Activated naive CD4-positive, alpha-beta T cell treated with Interleukin-2 at 50 U/mL for 16 hours (primary cell): ENCODE results near the gene HRG.

Experiments used
- DNase-seq: peaks from one replicate; pipeline ENCODE4 v3.0.0-alpha.2; 2020

HRG gene

DNA sequence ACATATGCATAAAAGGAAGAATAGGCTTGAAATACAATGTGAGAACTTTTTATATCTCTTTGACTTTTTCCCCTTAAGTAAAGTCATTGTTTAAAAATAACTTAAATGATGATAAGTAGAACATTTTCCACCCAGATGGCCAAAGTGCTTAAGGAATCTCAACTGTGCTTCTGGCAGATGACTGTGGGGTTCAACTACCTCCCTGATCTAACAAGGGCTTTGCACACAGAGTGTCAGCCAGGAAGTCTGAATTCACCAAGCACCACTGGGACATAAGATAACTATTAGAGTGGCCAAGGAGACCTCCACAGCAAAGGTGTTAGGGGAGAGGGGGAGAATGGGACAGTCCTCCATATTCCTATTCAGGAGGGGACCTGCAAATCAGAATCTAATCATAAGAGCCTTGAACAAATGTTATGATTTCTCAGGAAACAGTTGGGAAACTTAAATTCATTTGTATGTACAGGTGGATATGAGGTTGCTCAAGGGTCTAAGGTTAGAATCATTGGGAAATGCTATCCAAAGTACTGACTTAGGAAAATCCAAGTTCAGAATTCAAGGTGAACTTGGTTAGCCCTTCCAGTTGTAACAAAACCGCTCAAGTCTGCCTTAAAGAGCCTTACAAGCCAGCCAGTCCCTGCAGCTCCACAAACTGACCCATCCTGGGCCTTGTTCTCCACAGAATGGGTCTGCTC lies 25.9 kb upstream of the HRG start, which contains the start of gene FETUB:
Gene FETUB (plus strand): TSS at position 622 of the 695 bp plus-strand sequence. CDS start 62 bp downstream, at position 684.
- DNase-seq = no peak

DNA sequence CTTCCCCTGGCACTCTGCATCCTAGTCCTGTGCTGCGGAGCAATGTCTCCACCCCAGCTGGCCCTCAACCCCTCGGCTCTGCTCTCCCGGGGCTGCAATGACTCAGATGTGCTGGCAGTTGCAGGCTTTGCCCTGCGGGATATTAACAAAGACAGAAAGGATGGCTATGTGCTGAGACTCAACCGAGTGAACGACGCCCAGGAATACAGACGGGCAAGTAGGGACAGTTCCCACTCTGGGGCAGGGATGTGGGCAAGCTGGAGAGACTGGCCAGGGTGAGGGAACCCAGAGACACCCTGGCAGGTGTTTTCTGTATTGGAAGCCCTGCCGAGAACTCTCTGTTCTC lies 25.4 kb upstream of the HRG start:
- DNase-seq = no peak

DNA sequence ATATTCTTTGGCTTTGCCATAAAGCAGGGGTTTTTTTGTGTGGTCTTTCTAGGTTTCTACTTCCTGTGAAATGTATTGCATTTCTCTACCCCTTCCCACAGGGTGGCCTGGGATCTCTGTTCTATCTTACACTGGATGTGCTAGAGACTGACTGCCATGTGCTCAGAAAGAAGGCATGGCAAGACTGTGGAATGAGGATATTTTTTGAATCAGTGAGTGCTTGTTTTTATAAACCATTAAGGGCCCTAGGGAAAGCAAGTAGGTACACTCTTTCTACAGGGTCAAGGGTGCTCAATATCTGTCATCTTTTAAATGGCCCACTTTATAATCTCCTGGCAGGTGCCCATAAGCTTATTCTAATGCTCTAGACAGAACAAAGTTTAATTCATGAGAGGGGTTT lies 24.9 kb upstream of the HRG start:
- no peak for DNase-seq

DNA sequence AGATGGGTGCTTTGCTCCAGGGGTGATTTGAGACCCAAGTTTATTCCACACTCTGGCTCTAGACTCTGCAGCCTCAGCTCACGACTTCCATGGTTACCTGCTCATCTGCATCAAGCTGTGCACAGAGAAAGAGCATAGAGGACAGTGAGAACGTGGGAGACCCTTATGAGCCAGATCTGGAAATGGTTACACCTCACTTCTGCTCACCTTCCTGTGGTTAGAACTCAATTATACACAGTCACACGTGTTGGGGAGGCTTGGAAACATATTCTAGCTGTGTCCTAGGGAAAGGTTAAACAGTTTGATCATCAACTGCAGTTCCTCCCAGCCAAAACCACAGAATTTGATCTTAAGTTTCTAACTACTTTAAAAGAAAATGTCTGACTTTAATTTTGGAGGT lies 23.8 kb upstream of the HRG start:
- no peak for DNase-seq

DNA sequence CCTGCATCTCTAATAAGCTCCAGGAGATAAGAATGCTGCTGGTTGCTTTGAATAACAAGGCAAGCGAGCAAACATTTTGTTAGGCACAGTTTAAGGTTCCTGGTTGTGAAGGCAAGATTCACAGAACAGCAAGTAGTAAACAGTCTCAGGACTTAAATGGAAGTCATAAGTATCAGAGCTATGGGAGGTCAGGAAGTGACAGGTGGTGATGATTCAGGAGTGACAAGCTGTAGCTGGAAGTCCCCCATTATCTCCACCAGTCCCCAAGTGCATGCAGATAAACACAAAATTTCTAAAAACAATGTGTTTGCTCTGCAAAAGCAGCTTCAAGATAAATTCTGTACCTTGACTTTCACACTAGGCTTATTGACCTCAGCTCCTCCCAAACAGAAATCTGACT lies 22.3 kb upstream of the HRG start:
- DNase-seq = no peak

DNA sequence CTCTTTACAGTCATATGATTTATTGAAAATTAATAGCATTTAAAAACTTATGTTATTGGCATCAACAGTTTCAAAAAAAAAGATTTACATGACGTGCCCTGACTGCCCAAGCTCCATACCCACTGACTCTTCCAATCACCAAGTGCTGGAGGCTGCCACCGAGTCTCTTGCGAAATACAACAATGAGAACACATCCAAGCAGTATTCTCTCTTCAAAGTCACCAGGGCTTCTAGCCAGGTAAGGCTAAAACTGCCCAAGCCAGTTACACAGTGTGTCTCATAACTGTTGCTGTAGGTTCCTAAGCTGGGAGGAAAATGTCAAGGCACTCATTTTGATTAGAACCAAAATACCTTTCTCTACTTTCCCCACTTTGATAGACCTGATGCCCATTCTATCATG lies 21.1 kb upstream of the HRG start:
- DNase-seq = no peak

DNA sequence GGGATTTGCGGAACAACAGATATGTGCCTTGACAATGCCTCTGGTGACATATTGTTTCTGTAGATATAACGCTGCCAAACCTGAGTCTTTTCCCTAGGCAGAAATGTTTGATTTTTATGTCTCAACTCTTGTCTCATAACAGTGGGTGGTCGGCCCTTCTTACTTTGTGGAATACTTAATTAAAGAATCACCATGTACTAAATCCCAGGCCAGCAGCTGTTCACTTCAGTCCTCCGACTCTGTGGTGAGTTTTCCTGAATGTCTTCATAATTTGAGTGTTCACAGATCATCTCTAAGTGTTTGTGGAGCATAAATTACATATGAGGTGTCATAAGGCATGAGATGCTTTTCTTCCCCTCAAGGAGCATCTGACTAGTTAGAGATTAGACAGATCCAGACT lies 19.7 kb upstream of the HRG start:
- no peak for DNase-seq

DNA sequence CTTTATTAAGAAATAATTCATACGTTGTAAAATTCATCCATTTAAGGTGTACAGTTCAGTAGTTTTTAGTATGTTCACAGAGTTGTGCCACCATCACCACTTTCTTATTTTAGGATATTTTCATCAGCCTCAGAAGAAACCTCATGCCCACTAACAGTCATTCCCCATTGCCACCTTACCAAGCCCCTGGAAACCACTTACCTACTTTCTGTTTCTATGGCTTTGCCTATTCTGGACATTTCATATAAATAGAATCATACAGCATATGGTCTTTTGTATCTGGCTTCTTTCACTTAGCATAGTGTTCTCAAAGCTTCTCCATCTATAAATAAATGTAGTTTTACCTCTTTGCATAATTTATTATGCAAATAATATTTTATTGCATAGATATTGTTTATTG lies 19.0 kb upstream of the HRG start:
- no peak for DNase-seq

DNA sequence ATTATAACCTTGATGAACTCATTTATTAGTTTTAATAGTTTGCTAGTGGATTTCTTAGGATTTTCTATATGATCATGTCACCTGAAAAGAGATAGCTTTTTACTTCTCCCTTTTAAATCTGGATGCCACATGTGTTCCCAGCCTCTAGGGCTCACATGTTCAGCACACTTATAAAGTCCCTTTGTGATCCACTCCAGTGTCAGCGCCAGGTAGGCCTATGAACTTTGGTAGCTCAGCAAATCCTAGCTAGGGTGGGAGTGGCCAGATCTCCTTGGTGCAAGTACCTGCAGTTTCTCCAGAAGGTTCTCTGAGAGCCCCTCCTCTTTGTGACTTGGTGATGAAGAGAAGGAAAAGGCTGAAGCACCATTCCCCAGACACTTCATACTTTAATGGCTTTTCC lies 17.0 kb upstream of the HRG start:
- DNase-seq = no peak

DNA sequence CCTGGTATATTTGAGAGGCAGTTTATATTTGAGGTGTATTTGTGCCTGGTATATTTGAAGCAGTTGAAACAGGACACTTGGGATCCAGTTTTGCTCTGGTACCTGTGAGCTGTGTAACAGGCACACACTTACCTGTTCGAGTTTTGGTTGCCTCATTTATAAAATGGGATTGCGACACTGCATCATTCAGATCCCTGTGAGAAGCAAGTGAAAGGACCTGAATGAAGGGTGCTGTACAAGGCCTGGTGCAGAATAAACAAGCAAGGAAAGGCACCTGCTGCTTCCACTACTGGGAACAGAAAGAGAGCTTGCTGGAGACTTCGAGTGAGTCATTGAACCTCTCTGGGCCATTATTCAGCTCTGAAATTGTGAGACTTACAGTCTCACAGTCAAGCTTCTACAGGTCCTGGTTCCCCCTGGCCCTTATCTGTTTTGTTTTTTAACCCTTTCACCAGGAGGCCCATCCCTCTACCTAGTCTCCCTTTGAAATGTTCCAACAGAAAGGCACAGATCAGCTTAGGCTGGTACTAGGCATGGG lies 14.1 kb upstream of the HRG start:
- no peak for DNase-seq

DNA sequence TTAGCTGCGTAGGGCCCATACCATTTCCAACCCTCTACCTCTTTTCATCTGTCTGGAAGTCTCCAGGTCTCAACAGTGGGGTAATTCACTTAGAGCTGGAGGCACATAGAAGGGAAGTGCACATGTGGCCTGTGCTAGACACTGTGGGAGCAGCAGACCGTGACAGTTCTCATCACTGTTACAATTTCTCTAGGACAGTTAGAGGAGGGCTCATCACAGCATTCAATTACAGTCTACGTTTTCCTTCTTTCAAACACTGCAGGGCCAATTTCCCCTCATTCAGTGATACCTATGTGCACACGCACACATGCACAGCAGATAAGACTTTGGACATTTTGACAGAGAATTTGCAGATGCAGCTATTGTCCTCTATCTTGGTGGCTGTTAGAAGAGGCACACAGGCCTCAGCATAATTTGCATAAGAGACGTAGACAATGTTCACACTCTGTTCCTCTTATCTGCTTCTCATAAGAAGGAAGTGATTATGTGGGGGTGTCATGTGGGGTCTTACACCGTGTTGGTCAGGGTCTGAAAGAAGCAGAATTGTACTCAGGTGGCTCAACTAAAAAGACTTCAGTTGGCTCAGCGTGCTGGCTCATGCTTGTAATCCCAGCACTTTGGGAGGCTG lies 12.6 kb upstream of the HRG start:
- DNase-seq = no peak

DNA sequence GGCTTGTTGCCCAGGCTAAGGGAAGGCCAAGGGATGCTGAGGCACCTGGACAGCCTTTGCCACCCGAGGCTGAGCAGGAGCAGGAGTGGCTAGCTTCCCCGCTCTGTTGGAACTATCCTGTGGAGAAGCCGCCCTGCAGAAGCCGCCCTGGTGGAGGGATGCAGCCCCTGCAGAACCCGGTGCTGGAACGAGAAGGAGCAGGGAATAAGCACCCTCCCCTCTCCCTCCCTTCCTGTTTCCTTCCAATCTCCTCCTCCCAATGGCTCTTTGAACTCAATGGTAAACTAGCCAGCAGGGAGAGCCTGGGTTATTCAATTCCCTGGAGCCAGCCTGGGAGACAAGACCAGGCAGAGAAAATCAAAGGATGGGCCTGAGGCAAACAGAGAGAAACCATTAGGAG lies 11.8 kb upstream of the HRG start:
- no peak for DNase-seq

DNA sequence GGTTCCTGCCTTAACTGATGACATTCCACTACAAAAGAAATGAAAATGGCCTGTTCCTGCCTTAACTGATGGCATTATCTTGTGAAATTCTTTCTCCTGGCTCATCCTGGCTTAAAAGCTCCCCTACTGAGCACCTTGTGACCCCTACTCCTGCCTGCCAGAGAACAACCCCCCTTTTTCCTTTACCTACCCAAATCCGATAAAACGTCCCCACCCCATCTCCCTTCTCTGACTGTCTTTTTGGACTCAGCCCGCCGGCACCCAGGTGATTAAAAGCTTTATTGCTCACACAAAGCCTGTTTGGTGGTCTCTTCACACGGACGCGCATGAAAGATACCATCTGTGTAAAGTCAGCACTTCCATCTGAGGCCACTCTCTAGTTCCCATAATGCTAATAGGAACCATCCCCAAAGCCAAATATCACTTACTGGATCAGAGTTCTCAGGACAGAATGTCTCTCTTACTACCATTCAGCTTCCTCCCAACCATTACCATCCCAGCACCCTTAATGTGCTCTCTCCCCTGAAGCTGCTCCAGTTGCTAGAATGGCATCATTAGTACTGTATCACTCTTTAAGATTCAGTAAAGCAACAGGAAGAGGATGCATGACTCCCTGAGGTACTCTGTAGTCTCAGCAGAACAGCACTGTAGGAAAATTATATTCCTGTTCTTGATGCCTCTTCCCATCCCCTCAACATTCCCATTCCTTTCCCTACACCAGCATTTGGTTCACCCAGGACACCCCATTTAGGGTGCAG lies 2.3 kb upstream of the HRG start:
- DNase-seq = no peak

DNA sequence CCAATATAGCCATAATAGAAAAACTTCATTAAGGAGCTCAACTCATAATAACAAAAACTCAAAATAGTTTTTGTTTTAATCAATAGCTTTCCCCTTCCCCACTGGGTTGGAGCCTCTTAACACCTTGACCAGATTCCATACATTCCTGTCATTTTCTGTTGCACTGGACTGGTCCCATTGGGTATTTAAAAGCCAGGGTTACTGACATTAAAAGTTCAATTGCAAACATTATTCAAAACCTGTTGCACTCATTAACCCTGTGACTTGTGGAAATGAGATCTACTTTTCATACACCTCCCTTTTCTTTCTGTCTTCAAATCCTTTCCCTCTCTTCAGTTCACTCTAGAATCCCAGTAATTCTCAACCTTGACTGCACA lies 1.7 kb upstream of the HRG start:
- no peak for DNase-seq

DNA sequence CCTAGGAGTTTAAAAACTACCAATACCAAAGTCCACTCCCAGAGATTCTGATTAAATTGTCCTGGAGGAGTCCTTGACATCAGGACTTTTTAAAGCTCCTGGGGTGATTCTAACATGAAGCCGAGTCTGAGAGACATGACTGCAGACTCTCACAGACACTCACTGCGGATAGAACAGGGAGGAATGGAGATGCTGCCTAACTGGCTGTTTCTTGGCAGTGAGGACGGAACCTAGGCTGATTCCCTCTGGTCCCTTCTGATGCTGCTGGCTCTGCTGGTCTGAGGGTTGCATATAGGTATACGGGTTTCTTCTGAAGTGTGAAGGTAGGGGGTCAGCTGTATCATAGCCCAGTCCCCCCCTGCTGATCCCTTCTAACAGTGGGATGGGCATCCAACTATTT lies 1.3 kb upstream of the HRG start:
- DNase-seq = no peak

DNA sequence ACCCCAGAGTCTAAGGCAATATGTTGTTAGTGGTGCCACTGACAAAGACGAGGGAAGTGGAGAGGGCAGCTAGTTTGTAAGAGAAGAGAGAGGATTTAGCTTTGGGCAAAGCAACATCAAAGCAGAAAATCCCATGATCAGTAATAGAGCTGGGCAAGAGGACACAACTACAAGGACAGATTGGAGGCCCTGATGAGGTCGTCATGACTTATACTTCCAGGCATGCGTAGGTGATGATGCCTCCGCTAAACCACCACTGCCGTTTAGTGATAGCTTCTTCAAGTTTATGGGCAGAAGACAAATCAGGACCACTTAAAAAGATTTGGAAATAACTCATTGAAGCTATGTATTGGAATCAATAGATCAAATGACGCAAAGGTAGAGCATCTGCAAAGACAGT lies 2.6 kb downstream of the HRG start:
- DNase-seq = no peak

DNA sequence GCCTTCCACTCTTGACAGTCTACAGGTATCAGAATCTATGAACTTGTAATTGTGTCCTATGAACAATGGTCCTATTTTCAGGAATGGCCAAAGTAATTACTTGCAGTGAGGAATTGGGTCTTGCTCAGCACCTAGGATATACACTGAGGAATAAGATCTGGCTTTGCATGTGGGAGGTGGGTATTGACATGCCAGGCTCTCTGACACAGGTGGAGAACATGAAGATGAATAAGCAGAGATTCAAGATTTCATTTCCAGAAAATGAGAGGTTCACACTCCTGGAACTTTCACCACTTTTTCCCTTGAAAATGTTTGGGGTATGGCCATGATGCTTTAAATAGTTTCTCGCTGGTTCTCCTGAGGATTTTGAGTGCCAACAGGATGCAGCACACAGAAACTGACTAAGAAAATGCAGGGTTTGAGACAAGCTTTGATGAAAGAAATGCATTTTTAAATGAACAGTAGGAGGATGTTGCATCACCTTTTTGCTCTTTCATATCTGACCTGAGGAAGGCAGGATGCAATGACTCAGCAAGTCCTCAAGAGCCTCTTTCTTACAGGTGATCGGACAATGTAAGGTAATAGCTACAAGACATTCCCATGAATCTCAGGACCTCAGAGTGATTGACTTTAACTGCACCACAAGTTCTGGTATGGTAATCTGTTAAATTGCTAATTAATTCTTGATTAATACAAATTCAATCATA lies 3.7 kb downstream of the HRG start:
- no peak for DNase-seq

DNA sequence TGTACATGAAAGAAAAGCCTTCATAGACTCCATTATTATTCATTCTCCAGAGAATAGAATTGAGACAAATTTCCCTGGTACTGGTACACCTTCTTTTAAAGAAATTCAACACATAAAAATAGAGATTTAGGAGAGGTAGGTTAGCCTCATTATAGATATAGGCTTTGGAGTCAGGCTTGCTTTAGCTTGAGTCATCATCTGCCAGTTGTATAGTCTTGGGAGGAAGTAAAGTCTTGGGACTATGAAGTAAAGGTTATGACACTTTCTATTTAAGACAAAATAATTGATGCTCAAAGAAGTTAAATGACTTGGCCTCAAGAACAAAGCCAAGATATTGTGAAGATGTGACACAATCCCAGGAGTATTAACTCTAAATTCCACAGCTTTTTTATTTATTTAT lies 4.3 kb downstream of the HRG start:
- DNase-seq = no peak

DNA sequence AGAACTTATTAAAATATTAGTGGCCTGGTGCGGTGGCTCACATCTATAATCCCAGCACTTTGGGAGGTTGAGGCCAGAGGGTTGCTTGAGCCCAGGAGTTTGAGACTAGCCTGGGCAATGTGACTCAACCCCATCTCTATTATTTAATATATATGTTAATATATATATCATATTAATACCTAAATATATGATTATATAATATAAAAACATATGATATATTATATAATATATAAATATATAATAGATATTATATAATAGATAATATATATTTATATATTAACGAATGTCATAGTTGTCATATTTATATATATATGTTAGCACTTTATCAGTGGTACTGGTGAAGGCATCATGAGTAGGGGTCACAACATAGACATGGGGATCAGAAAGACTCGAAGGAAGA lies 5.2 kb downstream of the HRG start:
- no peak for DNase-seq

DNA sequence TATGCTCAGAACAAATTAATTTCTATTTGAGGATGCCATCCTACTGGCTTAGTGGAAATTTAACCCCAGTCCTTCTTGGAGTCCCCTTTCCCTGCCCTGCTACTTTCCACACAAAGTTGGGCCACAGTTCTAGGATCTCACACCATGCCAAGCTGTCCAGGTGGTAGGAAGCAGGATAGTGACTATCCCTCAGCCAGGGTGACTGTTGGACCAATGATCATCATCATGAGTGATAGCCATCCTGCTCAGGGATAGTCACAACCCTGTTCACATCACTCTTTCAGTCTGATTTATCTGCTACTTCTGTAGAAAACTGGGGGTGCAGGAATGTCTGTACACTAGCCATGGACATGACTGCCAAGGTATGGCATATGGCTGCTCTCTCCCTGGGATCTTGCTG lies 12.8 kb downstream of the HRG start:
- no peak for DNase-seq

DNA sequence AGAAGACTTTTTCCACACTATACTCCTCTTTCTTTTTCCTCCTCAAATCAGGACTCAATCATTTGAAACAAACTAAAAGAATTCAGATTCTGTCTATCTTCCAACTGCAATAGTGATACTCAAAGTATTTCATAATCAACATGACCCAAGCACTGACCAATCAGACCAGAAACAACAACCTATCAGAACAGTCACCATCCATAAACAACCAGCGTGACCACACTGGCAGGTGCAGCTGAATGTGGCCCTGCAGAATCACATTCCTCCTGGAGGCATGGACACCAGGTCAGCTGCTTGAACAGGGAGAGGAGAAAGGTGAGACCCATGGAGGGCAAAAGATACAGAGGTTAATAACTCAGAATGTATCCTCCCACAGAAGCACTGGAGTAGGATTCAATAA lies 13.3 kb downstream of the HRG start:
- DNase-seq = no peak

DNA sequence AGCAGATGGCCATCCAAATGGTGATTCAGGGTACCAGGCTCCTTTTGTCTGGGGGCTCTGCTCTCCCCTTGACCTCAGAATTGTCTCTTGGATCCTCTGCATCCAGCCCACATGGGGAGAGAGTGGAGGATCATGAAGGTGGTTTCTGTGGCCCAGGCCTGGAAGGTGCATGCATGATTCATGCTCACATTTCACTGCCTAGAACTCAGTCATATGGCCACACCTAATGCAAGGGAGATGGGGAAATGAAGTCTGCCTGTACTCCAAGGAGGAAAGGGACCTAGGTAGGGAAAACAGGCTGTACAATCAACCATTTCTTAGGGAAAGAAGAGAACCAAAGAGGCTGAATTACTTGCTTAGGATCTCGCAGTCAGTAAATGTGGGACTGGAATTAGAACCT lies 15.1 kb downstream of the HRG start:
- DNase-seq = no peak

DNA sequence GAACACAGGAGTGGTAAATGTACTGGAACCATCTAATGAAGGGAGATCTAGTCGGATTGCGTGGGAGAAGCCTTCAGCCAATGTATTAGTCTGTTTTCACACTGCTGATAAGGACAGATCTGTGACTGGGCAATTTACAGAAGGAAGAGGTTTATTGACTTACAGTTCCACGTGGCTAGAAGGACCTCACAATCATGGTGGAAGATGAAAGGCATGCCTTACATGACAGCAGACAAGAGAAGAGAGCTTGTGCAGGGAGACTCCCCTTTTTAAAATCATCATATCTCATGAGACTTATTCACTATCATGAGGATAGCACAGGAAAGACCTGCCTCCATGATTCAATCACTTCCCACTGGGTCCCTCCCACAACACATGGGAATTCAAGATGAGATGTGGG lies 17.0 kb downstream of the HRG start:
- DNase-seq = no peak

DNA sequence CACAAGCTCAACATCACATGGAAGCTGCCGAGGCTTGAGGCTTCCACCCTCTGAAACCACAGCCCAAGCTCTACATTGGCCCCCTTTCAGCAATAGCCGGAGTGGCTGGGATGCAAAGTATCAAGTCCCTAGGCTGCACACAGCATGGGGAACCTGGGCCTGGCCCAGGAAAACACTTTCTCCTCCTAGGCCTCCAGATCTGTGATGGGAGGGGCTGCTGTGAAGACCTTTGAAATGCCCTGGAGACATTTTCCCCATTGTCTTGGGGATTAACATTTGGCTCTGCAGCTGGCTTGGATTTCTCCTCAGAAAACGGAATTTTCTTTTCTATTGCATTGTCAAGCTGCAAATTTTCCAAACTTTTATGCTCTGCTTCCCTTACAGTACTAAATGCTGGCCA lies 18.2 kb downstream of the HRG start:
- no peak for DNase-seq
